ENCODE measurements around the gene PAWR.

PAWR gene

GRCh38 chr12:79665212-79665887 is 25.4 kb downstream of the PAWR start:
- no peak overlapping the region for H3K9ac ChIP-seq (ENCODE audit: low read depth, low read length)
- no peak overlapping the region for H3K27ac ChIP-seq (ENCODE audit: low read depth, low read length)
- peaks cover 57% of the 10 kb centered on the region for H3K36me3 ChIP-seq (ENCODE audit: insufficient read depth, low read length)
- H3K4me1 ChIP-seq (ENCODE audit: insufficient read depth, low read length), result peaks cover 29% of the 10 kb centered on the region
- no peaks in the 10 kb centered on the region for H3K9me3 ChIP-seq (ENCODE audit: insufficient read depth, low read depth, low read length)
- H3K4me3 ChIP-seq (ENCODE audit: low read length), result no peak overlapping the region
- H3K27me3 ChIP-seq (ENCODE audit: insufficient read depth, low read length), result no peaks in the 10 kb centered on the region
- WGBS, result no CpG with 5 or more reads among the region's 4 CpGs

GRCh38 chr12:79664518-79664917 is 26.2 kb downstream of the PAWR start:
- Histone ChIP-seq H3K9me3 (ENCODE audit: insufficient read depth, low read depth, low read length) (no peaks in the 10 kb centered on the region), H3K4me3 (ENCODE audit: low read length) (no peak overlapping the region), H3K36me3 (ENCODE audit: insufficient read depth, low read length) (peaks cover 57% of the 10 kb centered on the region), H3K27me3 (ENCODE audit: insufficient read depth, low read length) (no peaks in the 10 kb centered on the region), H3K27ac (ENCODE audit: low read depth, low read length) (no peak overlapping the region), H3K9ac (ENCODE audit: low read depth, low read length) (no peak overlapping the region), H3K4me1 (ENCODE audit: insufficient read depth, low read length) (peaks cover 22% of the 10 kb centered on the region)
- 95% methylated on average over 4 of the region's 4 CpGs for WGBS

GRCh38 chr12:79662046-79662811 is 28.5 kb downstream of the PAWR start:
- H3K36me3 ChIP-seq (ENCODE audit: insufficient read depth, low read length), result peaks cover 43% of the 10 kb centered on the region
- WGBS, result 87% methylated on average over 1 of the region's 1 CpG
- peaks cover 14% of the 10 kb centered on the region for H3K4me1 ChIP-seq (ENCODE audit: insufficient read depth, low read length)
- no peak overlapping the region for H3K27ac ChIP-seq (ENCODE audit: low read depth, low read length)
- H3K9ac ChIP-seq (ENCODE audit: low read depth, low read length), result no peak overlapping the region
- H3K27me3 ChIP-seq (ENCODE audit: insufficient read depth, low read length), result no peaks in the 10 kb centered on the region
- no peak overlapping the region for H3K4me3 ChIP-seq (ENCODE audit: low read length)
- H3K9me3 ChIP-seq (ENCODE audit: insufficient read depth, low read depth, low read length), result no peaks in the 10 kb centered on the region

GRCh38 chr12:79661629-79662028 is 29.1 kb downstream of the PAWR start:
- Histone ChIP-seq H3K27ac (ENCODE audit: low read depth, low read length) (no peak overlapping the region), H3K27me3 (ENCODE audit: insufficient read depth, low read length) (no peaks in the 10 kb centered on the region), H3K36me3 (ENCODE audit: insufficient read depth, low read length) (peaks cover 41% of the 10 kb centered on the region), H3K9ac (ENCODE audit: low read depth, low read length) (no peak overlapping the region), H3K4me1 (ENCODE audit: insufficient read depth, low read length) (peaks cover 20% of the 10 kb centered on the region), H3K9me3 (ENCODE audit: insufficient read depth, low read depth, low read length) (no peaks in the 10 kb centered on the region), H3K4me3 (ENCODE audit: low read length) (no peak overlapping the region)

GRCh38 chr12:79659961-79660431 is 30.8 kb downstream of the PAWR start:
- no peaks in the 10 kb centered on the region for H3K27me3 ChIP-seq (ENCODE audit: insufficient read depth, low read length)
- H3K9ac ChIP-seq (ENCODE audit: low read depth, low read length), result no peak overlapping the region
- no peak overlapping the region for H3K4me3 ChIP-seq (ENCODE audit: low read length)
- WGBS, result 96% methylated on average over 1 of the region's 1 CpG
- peaks cover 26% of the 10 kb centered on the region for H3K36me3 ChIP-seq (ENCODE audit: insufficient read depth, low read length)
- H3K27ac ChIP-seq (ENCODE audit: low read depth, low read length), result 0 out of 2 replicates have a peak overlapping the region, but pooled peaks have one; percentile 6
- H3K9me3 ChIP-seq (ENCODE audit: insufficient read depth, low read depth, low read length), result no peaks in the 10 kb centered on the region
- H3K4me1 ChIP-seq (ENCODE audit: insufficient read depth, low read length), result peaks cover 36% of the 10 kb centered on the region

- H3K27ac ChIP-seq (ENCODE audit: low read depth, low read length), result no peak overlapping the region
- H3K4me1 ChIP-seq (ENCODE audit: insufficient read depth, low read length), result peaks cover 49% of the 10 kb centered on the region
- H3K36me3 ChIP-seq (ENCODE audit: insufficient read depth, low read length), result peaks cover 16% of the 10 kb centered on the region; the same call in 1 of the 2 replicates
- no CpG with 5 or more reads among the region's 1 CpG for WGBS
- no peak overlapping the region for H3K4me3 ChIP-seq (ENCODE audit: low read length)
- H3K27me3 ChIP-seq (ENCODE audit: insufficient read depth, low read length), result no peaks in the 10 kb centered on the region
- no peak overlapping the region for H3K9ac ChIP-seq (ENCODE audit: low read depth, low read length)
- no peaks in the 10 kb centered on the region for H3K9me3 ChIP-seq (ENCODE audit: insufficient read depth, low read depth, low read length)
These were observed 32.5 kb downstream of the PAWR start for GRCh38 chr12:79658221-79658620.

- Histone ChIP-seq H3K9ac (ENCODE audit: low read depth, low read length) (no peak overlapping the region), H3K27ac (ENCODE audit: low read depth, low read length) (no peak overlapping the region), H3K27me3 (ENCODE audit: insufficient read depth, low read length) (no peaks in the 10 kb centered on the region), H3K4me3 (ENCODE audit: low read length) (no peak overlapping the region), H3K36me3 (ENCODE audit: insufficient read depth, low read length) (peaks cover 11% of the 10 kb centered on the region; the same call in 1 of the 2 replicates), H3K9me3 (ENCODE audit: insufficient read depth, low read depth, low read length) (no peaks in the 10 kb centered on the region), H3K4me1 (ENCODE audit: insufficient read depth, low read length) (peaks cover 49% of the 10 kb centered on the region)
- WGBS, result 96% methylated on average over 7 of the region's 7 CpGs
These were observed 33.6 kb downstream of the PAWR start for GRCh38 chr12:79657136-79657535.

GRCh38 chr12:79655036-79655435 is 35.7 kb downstream of the PAWR start:
- Histone ChIP-seq H3K27ac (ENCODE audit: low read depth, low read length) (peak overlapping the region; percentile 66; the same call in 1 of the 2 replicates), H3K4me1 (ENCODE audit: insufficient read depth, low read length) (peaks cover 50% of the 10 kb centered on the region), H3K27me3 (ENCODE audit: insufficient read depth, low read length) (no peaks in the 10 kb centered on the region), H3K4me3 (ENCODE audit: low read length) (no peak overlapping the region), H3K9me3 (ENCODE audit: insufficient read depth, low read depth, low read length) (no peaks in the 10 kb centered on the region), H3K36me3 (ENCODE audit: insufficient read depth, low read length) (peaks cover 15% of the 10 kb centered on the region; the same call in 1 of the 2 replicates), H3K9ac (ENCODE audit: low read depth, low read length) (no peak overlapping the region)
- 52% methylated on average over 2 of the region's 2 CpGs for WGBS

GRCh38 chr12:79652521-79652920 is 38.2 kb downstream of the PAWR start:
- no peak overlapping the region for H3K27ac ChIP-seq (ENCODE audit: low read depth, low read length)

GRCh38 chr12:79650440-79650839 is 40.3 kb downstream of the PAWR start:
- peaks cover 55% of the 10 kb centered on the region for H3K4me1 ChIP-seq (ENCODE audit: insufficient read depth, low read length)
- 90% methylated on average over 2 of the region's 2 CpGs for WGBS
- H3K4me3 ChIP-seq (ENCODE audit: low read length), result no peak overlapping the region
- H3K9ac ChIP-seq (ENCODE audit: low read depth, low read length), result no peak overlapping the region
- 0 out of 2 replicates have a peak, but pooled peaks cover 2% of the 10 kb centered on the region for H3K9me3 ChIP-seq (ENCODE audit: insufficient read depth, low read depth, low read length)
- H3K27ac ChIP-seq (ENCODE audit: low read depth, low read length), result no peak overlapping the region
- peaks cover 24% of the 10 kb centered on the region for H3K36me3 ChIP-seq (ENCODE audit: insufficient read depth, low read length)
- H3K27me3 ChIP-seq (ENCODE audit: insufficient read depth, low read length), result no peaks in the 10 kb centered on the region

More at GRCh38 chr12:79652521-79652920, 38.2 kb downstream of the PAWR start:
- Histone ChIP-seq H3K9me3 (ENCODE audit: insufficient read depth, low read depth, low read length) (no peaks in the 10 kb centered on the region), H3K4me3 (ENCODE audit: low read length) (no peak overlapping the region), H3K27me3 (ENCODE audit: insufficient read depth, low read length) (no peaks in the 10 kb centered on the region), H3K36me3 (ENCODE audit: insufficient read depth, low read length) (peaks cover 27% of the 10 kb centered on the region), H3K4me1 (ENCODE audit: insufficient read depth, low read length) (peaks cover 61% of the 10 kb centered on the region), H3K9ac (ENCODE audit: low read depth, low read length) (no peak overlapping the region)
- WGBS, result no CpG with 5 or more reads among the region's 1 CpG

GRCh38 chr12:79648881-79649280 is 41.9 kb downstream of the PAWR start:
- Histone ChIP-seq H3K9ac (ENCODE audit: low read depth, low read length) (no peak overlapping the region), H3K36me3 (ENCODE audit: insufficient read depth, low read length) (peaks cover 22% of the 10 kb centered on the region), H3K27ac (ENCODE audit: low read depth, low read length) (no peak overlapping the region), H3K9me3 (ENCODE audit: insufficient read depth, low read depth, low read length) (0 out of 2 replicates have a peak, but pooled peaks cover 2% of the 10 kb centered on the region), H3K4me3 (ENCODE audit: low read length) (no peak overlapping the region), H3K27me3 (ENCODE audit: insufficient read depth, low read length) (no peaks in the 10 kb centered on the region), H3K4me1 (ENCODE audit: insufficient read depth, low read length) (peaks cover 55% of the 10 kb centered on the region)
- WGBS, result 80% methylated on average over 1 of the region's 1 CpG

Measured in HUES64 (cell line).